HuH-7.5 (cell line): ENCODE results near the gene ICAM5.
"Not testable (repeated sequence)": the region's sequence is repeated elsewhere in the genome, so short reads cannot be mapped to it uniquely, and the experiment has no call there.

Experiments used
- DNase-seq: peaks from one replicate; pipeline ENCODE4 v3.0.0; 2011; ENCODE audit warnings: low spot score

ICAM5 gene

GRCh38 chr19:10289836-10290356 lies at the start of gene ICAM5:
TSS of gene ICAM5 (plus strand) at chr19:10289952. CDS start at chr19:10290044, 92 bp downstream.
- DNase-seq: no peak

- DNase-seq: not testable (repeated sequence)
Observed at GRCh38 chr19:10241826-10242449, 47.8 kb upstream of the ICAM5 start.

- DNase-seq: no peak
Observed at GRCh38 chr19:10243606-10244005, 46.1 kb upstream of the ICAM5 start.

- DNase-seq: no peak
Observed at GRCh38 chr19:10245189-10245939, 44.4 kb upstream of the ICAM5 start.

- no peak for DNase-seq
Observed at GRCh38 chr19:10246511-10246910, 43.2 kb upstream of the ICAM5 start.

GRCh38 chr19:10251792-10252694 lies 37.7 kb upstream of the ICAM5 start, which contains the start of gene MRPL4:
TSS of gene MRPL4 (plus strand) at chr19:10252214. CDS start at chr19:10252254, 40 bp downstream.
- DNase-seq: peak; percentile 95

- DNase-seq: no peak
Observed at GRCh38 chr19:10252707-10253106, 37.0 kb upstream of the ICAM5 start.

GRCh38 chr19:10254244-10254643 lies 35.5 kb upstream of the ICAM5 start:
- no peak for DNase-seq

GRCh38 chr19:10255358-10255757 lies 34.4 kb upstream of the ICAM5 start:
- DNase-seq: no peak

GRCh38 chr19:10256551-10256950 lies 33.2 kb upstream of the ICAM5 start:
- no peak for DNase-seq

- no peak for DNase-seq
Observed at GRCh38 chr19:10256970-10257615, 32.7 kb upstream of the ICAM5 start.

GRCh38 chr19:10258080-10258710 lies 31.6 kb upstream of the ICAM5 start:
- no peak for DNase-seq

- peak; percentile 72 for DNase-seq
Observed at GRCh38 chr19:10259162-10259905, 30.4 kb upstream of the ICAM5 start.

GRCh38 chr19:10260141-10260584 lies 29.6 kb upstream of the ICAM5 start:
- DNase-seq: no peak

GRCh38 chr19:10262771-10263170 lies 27.0 kb upstream of the ICAM5 start:
- no peak for DNase-seq

GRCh38 chr19:10266706-10267105 lies 23.0 kb upstream of the ICAM5 start:
- no peak for DNase-seq

GRCh38 chr19:10268071-10268470 lies 21.7 kb upstream of the ICAM5 start:
- DNase-seq: no peak

- DNase-seq: peak; percentile 71
Observed at GRCh38 chr19:10269333-10270179, 20.2 kb upstream of the ICAM5 start.

GRCh38 chr19:10270180-10270615 lies 19.6 kb upstream of the ICAM5 start:
- DNase-seq: no peak
